Loucy (cell line): Measurements from ENCODE around the gene NTN1.

Experiments used
- H2AFZ ChIP-seq: fragments of 200-600 bp; sonication (generic); 2 replicates; pipeline ENCODE4 v1.6.0; 2016; ENCODE audit warnings: antibody characterized with exemption, mild to moderate bottlenecking, low read length, moderate library complexity
- H3F3A ChIP-seq: fragments of 200-600 bp; 2 replicates; pipeline ENCODE4 v1.6.0; 2016; ENCODE audit warnings: antibody characterized with exemption, low read depth, mild to moderate bottlenecking
- H3K27me3 ChIP-seq: fragments of 200-600 bp; sonication (generic); 2 replicates; pipeline ENCODE4 v1.6.1; 2014; ENCODE audit warnings: low read length, mild to moderate bottlenecking; ENCODE audit not compliant: insufficient read depth, poor library complexity, severe bottlenecking
- H3K36me3 ChIP-seq: fragments of 200-600 bp; sonication (generic); 2 replicates; pipeline ENCODE4 v1.6.1; 2016; ENCODE audit warnings: low read length; ENCODE audit not compliant: insufficient read depth
- H3K4me1 ChIP-seq: fragments of 200-600 bp; sonication (generic); 2 replicates; pipeline ENCODE4 v1.5.1; 2014; ENCODE audit warnings: low read length, mild to moderate bottlenecking; ENCODE audit not compliant: insufficient read depth, poor library complexity, severe bottlenecking
- H3K4me2 ChIP-seq: fragments of 200-600 bp; sonication (generic); 2 replicates; pipeline ENCODE4 v1.6.0; 2014; ENCODE audit warnings: antibody characterized with exemption, low read length, low read depth, mild to moderate bottlenecking; ENCODE audit not compliant: poor library complexity, severe bottlenecking
- H3K4me3 ChIP-seq: fragments of 200-600 bp; sonication (generic); 2 replicates; pipeline ENCODE4 v1.5.1; 2014; ENCODE audit warnings: low read length, mild to moderate bottlenecking, mixed read lengths; ENCODE audit not compliant: poor library complexity, severe bottlenecking
- H3K79me2 ChIP-seq: fragments of 200-600 bp; sonication (generic); 2 replicates; pipeline ENCODE4 v1.6.1; 2014; ENCODE audit warnings: low read length; ENCODE audit not compliant: insufficient read depth
- H3K9ac ChIP-seq: fragments of 200-600 bp; sonication (generic); 2 replicates; pipeline ENCODE4 v1.6.0; 2014; ENCODE audit warnings: mild to moderate bottlenecking, low read depth, low read length, moderate library complexity; ENCODE audit not compliant: poor library complexity, severe bottlenecking
- H3K9me2 ChIP-seq: fragments of 200-600 bp; sonication (generic); replicated peaks from 2 replicates; pipeline ENCODE4 v1.6.1; 2016; ENCODE audit warnings: low read depth, low read length, mixed read lengths
- H3K9me3 ChIP-seq: fragments of 200-600 bp; sonication (generic); 2 replicates; pipeline ENCODE4 v1.6.1; 2014; ENCODE audit warnings: mild to moderate bottlenecking, antibody characterized with exemption, low read length, low read depth; ENCODE audit not compliant: insufficient read depth
- H4K20me1 ChIP-seq: fragments of 200-600 bp; sonication (generic); 2 replicates; pipeline ENCODE4 v1.6.0; 2014; ENCODE audit warnings: antibody characterized with exemption, low read length, mild to moderate bottlenecking; ENCODE audit not compliant: insufficient read depth, poor library complexity, severe bottlenecking
- EZH2phosphoT487 ChIP-seq: fragments of 200-600 bp; IDR thresholded peaks from 2 replicates; pipeline ENCODE4 v1.6.1; 2018; ENCODE audit warnings: antibody characterized with exemption, mild to moderate bottlenecking, moderate library complexity, borderline replicate concordance
- TF ChIP-seq, protein P1 (sequence below): fragments of 200-600 bp; sonication (generic); conservative IDR thresholded peaks from 2 replicates; pipeline ENCODE4 v1.5.1; 2014; ENCODE audit warnings: mild to moderate bottlenecking, antibody characterized with exemption, low read length

The NTN1 gene

DNA sequence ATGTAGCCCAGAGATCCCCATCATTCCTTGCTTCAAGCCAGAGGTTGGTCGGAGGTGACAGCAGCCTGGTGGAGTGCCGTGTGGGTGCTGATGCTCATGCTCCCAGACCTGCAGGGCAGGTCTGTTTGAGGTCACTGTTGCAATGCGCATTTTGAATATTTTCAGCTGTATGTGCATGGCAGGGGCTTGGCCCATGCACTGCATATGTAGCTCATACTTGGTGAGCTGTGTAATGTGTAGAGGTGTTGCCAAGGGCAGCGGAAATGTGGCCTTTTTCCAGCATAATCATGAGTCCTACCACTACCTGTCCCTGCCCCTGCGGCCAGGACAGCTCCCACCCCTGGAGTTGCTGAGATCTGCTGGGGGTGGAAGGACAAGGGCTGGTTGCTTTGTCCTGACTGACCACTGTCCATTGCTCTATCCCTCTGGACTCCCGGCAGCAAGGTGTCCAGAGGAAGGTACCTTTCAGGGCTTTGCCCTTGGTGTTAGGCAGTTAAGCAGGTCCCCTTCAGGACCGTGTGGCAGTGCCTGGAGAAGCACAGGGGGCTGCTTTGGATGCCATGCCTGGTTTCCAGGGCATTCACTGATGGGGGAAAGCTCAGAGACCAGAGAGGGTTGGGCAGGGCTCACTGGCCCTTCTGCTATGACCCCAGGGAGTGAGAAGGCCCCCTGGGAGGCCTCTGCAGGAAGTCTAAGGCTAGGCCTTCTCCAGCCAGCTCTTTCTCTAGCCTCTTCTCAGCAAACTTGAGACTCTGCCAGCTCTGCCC, 215.2 kb downstream of the NTN1 start:
- Histone ChIP-seq H3K9ac (no peak overlapping the region), H3K36me3 (no peaks in the 10 kb centered on the region), H3K9me3 (no peaks in the 10 kb centered on the region), H3K4me2 (no peak overlapping the region), H3K27me3 (no peaks in the 10 kb centered on the region), H3K79me2 (no peaks in the 10 kb centered on the region), H3K4me1 (no peaks in the 10 kb centered on the region), H3K4me3 (no peak overlapping the region), H3F3A (no peaks in the 10 kb centered on the region), H4K20me1 (no peaks in the 10 kb centered on the region), H3K9me2 (no peaks in the 10 kb centered on the region), H2AFZ (no peak overlapping the region)
- no peak for TF ChIP-seq EZH2phosphoT487
- TF ChIP-seq, protein P1, sequence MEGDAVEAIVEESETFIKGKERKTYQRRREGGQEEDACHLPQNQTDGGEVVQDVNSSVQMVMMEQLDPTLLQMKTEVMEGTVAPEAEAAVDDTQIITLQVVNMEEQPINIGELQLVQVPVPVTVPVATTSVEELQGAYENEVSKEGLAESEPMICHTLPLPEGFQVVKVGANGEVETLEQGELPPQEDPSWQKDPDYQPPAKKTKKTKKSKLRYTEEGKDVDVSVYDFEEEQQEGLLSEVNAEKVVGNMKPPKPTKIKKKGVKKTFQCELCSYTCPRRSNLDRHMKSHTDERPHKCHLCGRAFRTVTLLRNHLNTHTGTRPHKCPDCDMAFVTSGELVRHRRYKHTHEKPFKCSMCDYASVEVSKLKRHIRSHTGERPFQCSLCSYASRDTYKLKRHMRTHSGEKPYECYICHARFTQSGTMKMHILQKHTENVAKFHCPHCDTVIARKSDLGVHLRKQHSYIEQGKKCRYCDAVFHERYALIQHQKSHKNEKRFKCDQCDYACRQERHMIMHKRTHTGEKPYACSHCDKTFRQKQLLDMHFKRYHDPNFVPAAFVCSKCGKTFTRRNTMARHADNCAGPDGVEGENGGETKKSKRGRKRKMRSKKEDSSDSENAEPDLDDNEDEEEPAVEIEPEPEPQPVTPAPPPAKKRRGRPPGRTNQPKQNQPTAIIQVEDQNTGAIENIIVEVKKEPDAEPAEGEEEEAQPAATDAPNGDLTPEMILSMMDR, result no peak

DNA sequence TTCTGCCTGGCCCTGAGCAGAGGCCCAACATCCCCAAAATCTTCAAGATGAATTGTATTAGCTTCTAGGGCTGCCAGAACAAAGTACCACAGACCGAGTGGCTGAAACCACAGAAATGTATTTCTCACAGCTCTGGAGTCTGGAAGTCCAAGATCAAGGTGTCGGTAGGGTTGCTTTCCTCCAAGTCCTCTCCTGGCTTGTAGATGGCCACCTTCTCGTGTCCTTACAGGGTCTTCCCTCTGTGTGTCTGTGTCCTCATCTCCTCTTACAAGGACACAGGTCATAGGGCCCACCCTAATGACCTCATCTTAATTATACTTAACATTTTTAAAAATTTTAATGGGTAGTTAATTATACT, 215.7 kb downstream of the NTN1 start:
- Histone ChIP-seq H3K9me2 (no peaks in the 10 kb centered on the region), H3K4me1 (no peaks in the 10 kb centered on the region), H3K36me3 (no peaks in the 10 kb centered on the region), H3K79me2 (no peaks in the 10 kb centered on the region), H3K9ac (no peak overlapping the region), H2AFZ (no peak overlapping the region), H3F3A (no peaks in the 10 kb centered on the region), H3K27me3 (no peaks in the 10 kb centered on the region), H3K4me3 (no peak overlapping the region), H3K4me2 (no peak overlapping the region), H3K9me3 (no peaks in the 10 kb centered on the region), H4K20me1 (no peaks in the 10 kb centered on the region)
- TF ChIP-seq EZH2phosphoT487, result no peak
- TF ChIP-seq, protein P1, result no peak

DNA sequence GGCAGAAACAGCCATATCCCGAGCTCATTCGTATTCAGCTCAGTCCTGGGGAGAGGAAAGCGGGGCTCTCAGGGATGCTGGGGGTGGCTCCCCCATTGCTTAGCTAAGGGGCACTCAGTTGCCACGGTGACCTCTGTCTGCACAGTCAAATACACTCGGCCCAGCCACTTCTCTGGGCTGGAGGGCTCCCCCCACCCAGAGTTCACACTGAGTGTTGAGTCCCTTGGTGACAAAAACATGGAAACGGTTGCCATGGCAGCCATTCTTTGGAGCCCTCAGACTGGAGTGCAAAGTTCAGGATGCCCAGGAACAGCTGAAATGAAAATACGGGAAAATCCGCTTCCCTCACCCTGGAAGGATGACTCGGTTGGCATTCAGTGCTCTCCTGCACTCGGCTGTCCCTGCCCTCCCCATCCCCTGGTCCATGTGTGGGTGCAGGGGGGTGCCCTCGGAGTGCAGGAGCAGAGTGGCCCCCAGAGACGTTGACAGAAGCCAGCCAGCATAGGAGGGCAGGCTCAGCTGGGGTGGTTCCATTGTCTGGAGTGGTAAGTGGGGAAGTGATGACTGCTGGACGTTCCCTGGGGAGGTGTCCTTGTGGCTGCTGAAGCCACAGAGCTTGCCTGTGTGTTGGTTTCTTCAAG, 216.5 kb downstream of the NTN1 start:
- Histone ChIP-seq H3K79me2 (no peaks in the 10 kb centered on the region), H3K4me3 (no peak overlapping the region), H3K4me2 (no peak overlapping the region), H3K27me3 (no peaks in the 10 kb centered on the region), H3K9me3 (no peaks in the 10 kb centered on the region), H3K9ac (no peak overlapping the region), H2AFZ (no peak overlapping the region), H3F3A (no peaks in the 10 kb centered on the region), H3K4me1 (no peaks in the 10 kb centered on the region), H3K9me2 (no peaks in the 10 kb centered on the region), H3K36me3 (no peaks in the 10 kb centered on the region), H4K20me1 (no peaks in the 10 kb centered on the region)
- TF ChIP-seq, protein P1, result no peak
- TF ChIP-seq EZH2phosphoT487, result no peak
